Muscle layer of duodenum (tissue), 2 donors: Measurements from ENCODE around the gene SELENOI.
"Not testable (repeated sequence)": the region's sequence is repeated elsewhere in the genome, so short reads cannot be mapped to it uniquely, and the experiment has no call there.

Experiments
- H3K27ac ChIP-seq: one replicate; pipeline ENCODE4 v1.7.0; 2013; ENCODE audit warnings: mild to moderate bottlenecking, low read length
- H3K27me3 ChIP-seq: one replicate; pipeline ENCODE4 v1.7.0; 2013; ENCODE audit warnings: low read depth, mild to moderate bottlenecking, control low read depth, low read length
- H3K36me3 ChIP-seq, 2 donors: one replicate each; pipeline ENCODE4 v1.7.0; 2013; ENCODE audit warnings: low read length in 2 of 2, control low read depth in 1 of 2, mild to moderate bottlenecking in 1 of 2; ENCODE audit not compliant: insufficient read depth in 2 of 2, control insufficient read depth in 1 of 2
- H3K4me1 ChIP-seq, 2 donors: one replicate each; pipeline ENCODE4 v1.7.0; 2013; ENCODE audit warnings: low read length in 2 of 2, mild to moderate bottlenecking in 2 of 2, control low read depth in 1 of 2, moderate library complexity in 1 of 2; ENCODE audit not compliant: insufficient read depth in 2 of 2, control insufficient read depth in 1 of 2
- H3K4me3 ChIP-seq, 2 donors: one replicate each; pipeline ENCODE4 v1.7.0; 2013; ENCODE audit warnings: low read length in 2 of 2, low read depth in 1 of 2, mild to moderate bottlenecking in 1 of 2
- H3K9me3 ChIP-seq, 2 donors: one replicate each; pipeline ENCODE4 v1.7.0; 2013; ENCODE audit warnings: low read length in 2 of 2, control low read depth in 1 of 2, mild to moderate bottlenecking in 1 of 2; ENCODE audit not compliant: control insufficient read depth in 1 of 2
- donor health status: healthy.

The SELENOI gene

GRCh38 chr2:26345545-26346453 is at the start of gene SELENOI:
Gene SELENOI (plus strand): TSS chr2:26346143. CDS start chr2:26346233, 90 bp downstream.
- Histone ChIP-seq H3K4me1 (peaks cover 9 to 21% of the 10 kb centered on the region in 2 donors), H3K9me3 (no peaks in the 10 kb centered on the region), H3K27me3 (no peaks in the 10 kb centered on the region), H3K4me3 (peak within 1 kb of the TSS; percentile 92 to 99), H3K36me3 (peaks cover 0 to 6% of the 10 kb centered on the region in 2 donors), H3K27ac (peak within 1 kb of the TSS; percentile 99)

- Histone ChIP-seq H3K9me3 (no peaks in the 10 kb centered on the region), H3K27ac (no peak overlapping the region), H3K27me3 (no peaks in the 10 kb centered on the region), H3K36me3 (no peaks in the 10 kb centered on the region), H3K4me3 (no peak overlapping the region), H3K4me1 (peaks cover 0 to 10% of the 10 kb centered on the region in 2 donors)
These were observed 48.9 kb upstream of the SELENOI start for GRCh38 chr2:26297061-26297460.

- H3K4me1 ChIP-seq: peaks cover 0 to 10% of the 10 kb centered on the region in 2 donors
- H3K4me3 ChIP-seq: peak overlapping the region; percentile 82 to 84
- H3K27ac ChIP-seq: peak overlapping the region; percentile 92
These were observed 47.7 kb upstream of the SELENOI start for GRCh38 chr2:26298286-26298637.

GRCh38 chr2:26298638-26299393 is 47.1 kb upstream of the SELENOI start:
- peak overlapping the region; percentile 92 for H3K27ac ChIP-seq
- peak overlapping the region; percentile 82 to 84 for H3K4me3 ChIP-seq
- no peaks in the 10 kb centered on the region for H3K36me3 ChIP-seq
- H3K27me3 ChIP-seq: no peaks in the 10 kb centered on the region
- no peaks in the 10 kb centered on the region for H3K9me3 ChIP-seq
- H3K4me1 ChIP-seq: peaks cover 0 to 10% of the 10 kb centered on the region in 2 donors

More at GRCh38 chr2:26298286-26298637, 47.7 kb upstream of the SELENOI start:
- no peaks in the 10 kb centered on the region for H3K27me3 ChIP-seq
- H3K36me3 ChIP-seq: no peaks in the 10 kb centered on the region
- no peaks in the 10 kb centered on the region for H3K9me3 ChIP-seq

GRCh38 chr2:26299471-26300101 is 46.4 kb upstream of the SELENOI start:
- Histone ChIP-seq H3K27me3 (no peaks in the 10 kb centered on the region), H3K4me3 (peak overlapping the region; percentile 82 to 84), H3K36me3 (peaks cover 0 to 6% of the 10 kb centered on the region in 2 donors), H3K4me1 (peaks cover 0 to 10% of the 10 kb centered on the region in 2 donors), H3K27ac (peak overlapping the region; percentile 92), H3K9me3 (no peaks in the 10 kb centered on the region)

- Histone ChIP-seq H3K27me3 (no peaks in the 10 kb centered on the region), H3K27ac (peak overlapping the region; percentile 92), H3K4me1 (peaks cover 0 to 10% of the 10 kb centered on the region in 2 donors), H3K4me3 (peak overlapping the region; percentile 82 to 84), H3K9me3 (no peaks in the 10 kb centered on the region), H3K36me3 (peaks cover 0 to 6% of the 10 kb centered on the region in 2 donors)
These were observed 45.6 kb upstream of the SELENOI start for GRCh38 chr2:26300234-26300925.

- no peak overlapping the region for H3K4me3 ChIP-seq
These were observed 43.1 kb upstream of the SELENOI start for GRCh38 chr2:26302846-26303245.

GRCh38 chr2:26305094-26305493 is 40.8 kb upstream of the SELENOI start:
- H3K27ac ChIP-seq, H3K36me3 ChIP-seq, H3K9me3 ChIP-seq, H3K27me3 ChIP-seq, H3K4me3 ChIP-seq: not testable (repeated sequence)
- peaks cover 0 to 10% of the 10 kb centered on the region in 2 donors for H3K4me1 ChIP-seq

More at GRCh38 chr2:26302846-26303245, 43.1 kb upstream of the SELENOI start:
- H3K36me3 ChIP-seq: peaks cover 0 to 6% of the 10 kb centered on the region in 2 donors
- no peak overlapping the region for H3K27ac ChIP-seq
- no peaks in the 10 kb centered on the region for H3K9me3 ChIP-seq
- no peaks in the 10 kb centered on the region for H3K27me3 ChIP-seq
- H3K4me1 ChIP-seq: peaks cover 0 to 10% of the 10 kb centered on the region in 2 donors

GRCh38 chr2:26305540-26305939 is 40.4 kb upstream of the SELENOI start:
- Histone ChIP-seq H3K27me3 (no peaks in the 10 kb centered on the region), H3K27ac (no peak overlapping the region), H3K9me3 (no peaks in the 10 kb centered on the region), H3K36me3 (peaks cover 0 to 6% of the 10 kb centered on the region in 2 donors), H3K4me3 (no peak overlapping the region), H3K4me1 (peaks cover 0 to 6% of the 10 kb centered on the region in 2 donors)

GRCh38 chr2:26309921-26310320 is 36.0 kb upstream of the SELENOI start:
- no peak overlapping the region for H3K4me3 ChIP-seq
- no peaks in the 10 kb centered on the region for H3K9me3 ChIP-seq
- no peaks in the 10 kb centered on the region for H3K27me3 ChIP-seq
- H3K36me3 ChIP-seq: no peaks in the 10 kb centered on the region
- no peaks in the 10 kb centered on the region for H3K4me1 ChIP-seq
- no peak overlapping the region for H3K27ac ChIP-seq
